Vagina (tissue), 2 donors: ENCODE measurements around the gene YAP1.

Experiments
- POLR2A ChIP-seq, 2 donors: fragments of 450-650 bp; IDR thresholded peaks; one replicate each; pipeline ENCODE4 v1.6.1; 2017; ENCODE audit warnings: antibody characterized with exemption in 2 of 2, mild to moderate bottlenecking in 2 of 2, moderate library complexity in 2 of 2
- POLR2AphosphoS5 ChIP-seq, 2 donors: sonication (generic); formaldehyde crosslinking; IDR thresholded peaks; one replicate each; pipeline ENCODE4 v1.9.0; 2017; ENCODE audit warnings: antibody characterized with exemption in 2 of 2, mild to moderate bottlenecking in 2 of 2, low read depth in 1 of 2; ENCODE audit not compliant: insufficient read depth in 1 of 2
- TF ChIP-seq, protein P1 (sequence below), 3 experiments: fragments of 450-650 bp in 2 of 3; fragments of 200-600 bp in 1 of 3; sonication (generic) in 1 of 3; IDR thresholded peaks; one replicate each; pipeline ENCODE4 v1.5.1; 2017 to 2019; ENCODE audit warnings: antibody characterized with exemption in 3 of 3, mild to moderate bottlenecking in 2 of 3, moderate library complexity in 2 of 3

DNA sequence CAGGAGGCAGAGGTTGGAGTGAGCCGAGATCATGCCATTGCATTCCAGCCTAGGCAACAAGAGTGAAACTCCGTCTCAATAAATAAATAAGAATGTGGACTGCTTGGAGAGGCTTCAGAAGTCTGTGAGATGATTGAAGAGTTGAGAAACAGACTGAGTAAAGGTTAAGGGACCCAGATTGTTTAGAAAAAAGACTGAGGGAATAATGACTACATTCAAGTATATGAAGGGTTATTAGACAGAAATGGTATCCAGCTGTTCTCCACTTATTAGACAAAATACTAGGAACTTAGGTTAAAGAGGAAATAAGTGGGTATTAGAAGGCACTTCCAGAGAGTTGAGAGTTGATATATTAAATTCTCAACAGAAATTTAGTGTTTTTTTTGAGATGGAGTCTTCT is 10.5 kb upstream of the YAP1 start:
- TF ChIP-seq POLR2A (IDR thresholded peaks at IDR 0.05) = no peak
- TF ChIP-seq, protein P1, sequence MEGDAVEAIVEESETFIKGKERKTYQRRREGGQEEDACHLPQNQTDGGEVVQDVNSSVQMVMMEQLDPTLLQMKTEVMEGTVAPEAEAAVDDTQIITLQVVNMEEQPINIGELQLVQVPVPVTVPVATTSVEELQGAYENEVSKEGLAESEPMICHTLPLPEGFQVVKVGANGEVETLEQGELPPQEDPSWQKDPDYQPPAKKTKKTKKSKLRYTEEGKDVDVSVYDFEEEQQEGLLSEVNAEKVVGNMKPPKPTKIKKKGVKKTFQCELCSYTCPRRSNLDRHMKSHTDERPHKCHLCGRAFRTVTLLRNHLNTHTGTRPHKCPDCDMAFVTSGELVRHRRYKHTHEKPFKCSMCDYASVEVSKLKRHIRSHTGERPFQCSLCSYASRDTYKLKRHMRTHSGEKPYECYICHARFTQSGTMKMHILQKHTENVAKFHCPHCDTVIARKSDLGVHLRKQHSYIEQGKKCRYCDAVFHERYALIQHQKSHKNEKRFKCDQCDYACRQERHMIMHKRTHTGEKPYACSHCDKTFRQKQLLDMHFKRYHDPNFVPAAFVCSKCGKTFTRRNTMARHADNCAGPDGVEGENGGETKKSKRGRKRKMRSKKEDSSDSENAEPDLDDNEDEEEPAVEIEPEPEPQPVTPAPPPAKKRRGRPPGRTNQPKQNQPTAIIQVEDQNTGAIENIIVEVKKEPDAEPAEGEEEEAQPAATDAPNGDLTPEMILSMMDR (IDR thresholded peaks at IDR 0.05) = no peak
- TF ChIP-seq POLR2AphosphoS5 (IDR thresholded peaks at IDR 0.05; ENCODE audit: insufficient read depth in 1 of 2, low read depth in 1 of 2) = no peak
